GM21619 (cell line): ENCODE results near the gene PSMD13.
A peak's percentile ranks its signal among the peaks of the same experiment; 100 is the strongest.
"Not testable (repeated sequence)": the region's sequence is repeated elsewhere in the genome, so short reads cannot be mapped to it uniquely, and the experiment has no call there.

Source experiments
- ATAC-seq: cut with Tn5 transposase; IDR thresholded peaks from one replicate; pipeline ENCODE4 v1.9.1; 2021; ENCODE audit not compliant: unreplicated experiment

The PSMD13 gene

DNA sequence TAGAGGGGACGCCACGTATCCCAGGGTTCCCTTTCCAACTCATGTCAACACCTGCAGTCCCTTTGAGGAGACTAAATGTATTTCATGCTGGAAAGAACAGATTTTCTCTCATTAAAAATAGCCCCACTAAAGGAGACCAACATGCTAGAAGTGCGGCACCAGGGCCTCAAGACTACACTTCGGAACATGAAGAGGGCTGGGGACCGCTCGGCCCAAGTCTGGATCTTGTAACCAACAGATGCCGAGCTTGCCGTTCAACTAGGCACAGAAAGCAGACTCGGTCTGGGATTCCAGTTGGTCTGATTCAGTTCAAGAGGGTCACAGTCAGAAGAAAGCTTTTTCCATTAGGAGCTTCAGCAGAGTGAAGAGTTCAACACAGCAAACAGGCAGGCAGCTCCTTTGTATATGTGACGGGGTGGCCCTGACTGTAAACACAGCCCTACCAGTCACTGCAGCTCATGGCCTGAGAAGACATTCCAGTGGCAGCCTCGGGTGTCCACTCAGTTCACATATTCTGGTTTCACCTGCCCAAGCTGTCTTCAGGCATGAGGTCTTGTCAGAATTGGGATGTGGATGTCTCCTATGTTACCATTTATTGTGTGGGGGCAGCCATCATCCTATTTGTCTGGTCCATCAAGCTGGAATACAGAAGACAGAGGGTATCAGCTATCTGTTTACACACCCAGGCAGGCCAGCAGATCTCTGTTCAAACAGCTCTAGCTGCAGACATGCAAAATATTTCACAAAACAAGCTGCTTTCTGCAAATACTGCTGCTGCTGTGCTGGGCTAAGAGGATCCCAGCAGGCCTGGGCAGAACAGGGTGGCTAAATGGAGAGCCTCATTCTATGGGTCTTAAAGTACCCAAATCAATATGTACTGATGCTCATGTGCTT is 20.4 kb upstream of the PSMD13 start:
- no peak for ATAC-seq

DNA sequence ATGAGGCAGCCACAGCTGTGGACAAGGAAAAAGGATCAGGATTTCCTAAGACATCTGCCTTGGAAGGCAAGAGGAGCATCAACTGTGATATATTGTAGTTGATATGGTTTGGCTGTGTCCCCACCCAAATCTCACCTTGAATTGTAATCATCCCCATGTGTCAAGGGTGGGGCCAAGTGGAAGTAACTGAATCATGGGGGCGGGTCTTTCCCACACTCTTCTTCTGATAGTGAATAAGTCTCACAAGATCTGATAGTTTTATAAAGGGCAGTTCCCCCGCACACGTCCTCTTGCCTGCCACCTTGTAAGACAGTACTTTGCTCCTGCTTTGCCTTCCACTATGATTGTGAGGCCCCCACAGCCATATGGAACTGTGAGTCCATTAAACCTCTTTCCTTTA is 19.1 kb upstream of the PSMD13 start:
- ATAC-seq: no peak

DNA sequence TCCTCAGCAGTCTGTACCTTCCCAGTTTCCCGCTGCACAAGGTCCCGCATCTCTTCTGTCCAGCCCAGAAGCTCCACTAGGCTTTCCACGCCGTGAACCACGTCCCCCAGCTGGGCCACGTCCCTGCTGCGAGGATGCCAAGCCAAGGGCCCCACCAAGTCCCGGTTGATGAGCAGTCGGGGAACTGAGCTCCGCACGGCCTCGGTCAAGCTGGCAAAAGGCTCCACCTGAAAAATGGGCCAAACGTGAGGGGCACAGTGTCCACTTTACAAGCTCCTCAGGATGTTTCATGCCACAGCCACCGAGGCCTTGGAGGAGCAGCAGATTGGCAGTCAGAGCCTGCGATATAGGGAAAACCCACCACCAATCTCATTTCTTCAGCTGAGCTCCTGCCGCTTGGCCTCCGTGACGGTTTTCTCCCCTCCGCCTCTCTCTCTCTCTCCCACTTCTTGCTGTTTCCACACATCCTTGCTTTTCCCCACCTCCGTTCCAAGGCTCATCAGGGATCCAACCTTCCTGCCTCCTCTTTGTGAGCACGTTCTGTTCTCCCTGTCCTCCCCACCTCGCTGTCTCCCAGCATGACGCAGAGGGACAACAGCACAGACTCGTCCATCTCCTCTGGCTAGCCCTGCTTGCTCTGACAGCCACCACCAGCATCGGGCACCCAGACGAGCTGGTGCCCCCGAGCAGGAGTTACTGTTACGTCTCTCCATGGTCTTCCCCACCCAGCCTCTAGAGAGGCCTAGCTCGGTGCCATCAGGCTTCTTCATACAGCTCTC is 17.8 kb upstream of the PSMD13 start:
- no peak for ATAC-seq

DNA sequence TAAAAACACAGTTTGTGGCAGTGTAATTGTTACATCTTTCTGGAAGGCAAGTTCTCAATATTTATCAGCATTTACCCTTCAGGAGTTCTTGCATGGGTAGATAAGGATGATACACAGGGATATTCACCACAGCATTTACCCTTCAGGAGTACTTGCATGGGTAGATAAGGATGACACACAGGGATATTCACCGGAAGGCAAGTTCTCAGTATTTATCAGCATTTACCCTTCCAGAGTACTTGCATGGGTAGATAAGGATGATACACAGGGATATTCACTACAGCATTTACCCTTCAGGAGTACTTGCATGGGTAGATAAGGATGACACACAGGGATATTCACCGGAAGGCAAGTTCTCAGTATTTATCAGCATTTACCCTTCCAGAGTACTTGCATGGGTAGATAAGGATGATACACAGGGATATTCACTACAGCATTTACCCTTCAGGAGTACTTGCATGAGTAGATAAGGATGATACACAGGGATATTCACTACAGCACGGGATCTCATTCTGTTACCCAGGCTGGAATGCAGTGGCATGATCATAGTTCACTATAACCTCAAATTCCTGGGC is 16.0 kb upstream of the PSMD13 start:
- not testable (repeated sequence) for ATAC-seq

DNA sequence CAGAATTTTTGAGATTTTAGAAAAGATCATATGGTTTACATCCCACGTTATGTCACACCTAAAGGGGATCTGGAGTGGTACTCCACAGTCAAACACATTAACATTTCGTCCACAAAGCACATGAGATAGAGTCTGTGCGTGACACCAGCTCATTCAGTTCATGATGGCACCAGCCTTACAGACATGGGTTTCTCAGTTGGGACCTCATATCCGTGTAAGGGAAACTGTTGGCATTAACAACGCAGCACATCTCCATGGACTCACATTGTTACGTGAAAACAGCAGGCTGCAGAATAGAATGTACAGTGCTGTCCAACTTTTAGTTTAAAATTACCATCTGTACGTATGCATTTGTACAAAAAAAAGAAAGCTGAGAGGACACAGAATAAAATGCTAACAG is 15.2 kb upstream of the PSMD13 start:
- no peak for ATAC-seq

DNA sequence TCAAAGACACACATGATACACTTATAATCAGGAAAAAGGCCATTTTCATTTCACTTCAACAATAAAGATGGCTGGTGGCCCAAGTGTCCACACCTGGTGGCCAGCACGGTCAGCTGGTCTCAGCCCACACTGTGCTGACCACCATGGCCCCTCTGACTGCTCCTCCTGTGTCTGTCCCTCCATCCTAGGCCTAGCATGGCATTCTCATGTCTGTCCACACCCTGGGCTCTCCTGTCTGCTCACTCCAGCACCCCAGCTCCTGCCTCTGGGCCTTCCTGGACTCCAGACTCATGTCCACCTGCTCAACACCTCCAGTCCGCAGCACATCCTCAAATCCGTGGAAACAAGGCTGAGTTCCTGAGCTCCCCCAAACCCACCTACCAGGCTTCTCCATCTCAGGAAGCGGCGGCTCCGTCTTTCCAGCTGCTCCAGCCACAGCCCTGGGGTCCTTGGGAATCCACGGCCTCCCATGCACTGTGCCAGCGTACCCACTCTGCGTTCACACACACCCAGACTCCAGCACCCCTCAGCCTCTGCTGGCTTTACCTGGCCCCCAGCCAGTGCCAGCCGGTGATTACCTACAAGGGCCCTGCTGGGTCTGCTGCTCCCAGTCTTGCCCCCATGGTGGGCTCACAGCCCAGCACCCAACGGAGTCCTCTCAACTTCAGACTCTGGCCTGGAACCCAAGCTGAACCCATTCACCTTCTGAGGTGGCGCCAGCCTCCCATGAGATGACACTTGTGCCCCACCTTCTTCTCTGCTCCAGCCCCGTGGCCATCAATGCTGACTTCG is 14.6 kb upstream of the PSMD13 start:
- no peak for ATAC-seq

DNA sequence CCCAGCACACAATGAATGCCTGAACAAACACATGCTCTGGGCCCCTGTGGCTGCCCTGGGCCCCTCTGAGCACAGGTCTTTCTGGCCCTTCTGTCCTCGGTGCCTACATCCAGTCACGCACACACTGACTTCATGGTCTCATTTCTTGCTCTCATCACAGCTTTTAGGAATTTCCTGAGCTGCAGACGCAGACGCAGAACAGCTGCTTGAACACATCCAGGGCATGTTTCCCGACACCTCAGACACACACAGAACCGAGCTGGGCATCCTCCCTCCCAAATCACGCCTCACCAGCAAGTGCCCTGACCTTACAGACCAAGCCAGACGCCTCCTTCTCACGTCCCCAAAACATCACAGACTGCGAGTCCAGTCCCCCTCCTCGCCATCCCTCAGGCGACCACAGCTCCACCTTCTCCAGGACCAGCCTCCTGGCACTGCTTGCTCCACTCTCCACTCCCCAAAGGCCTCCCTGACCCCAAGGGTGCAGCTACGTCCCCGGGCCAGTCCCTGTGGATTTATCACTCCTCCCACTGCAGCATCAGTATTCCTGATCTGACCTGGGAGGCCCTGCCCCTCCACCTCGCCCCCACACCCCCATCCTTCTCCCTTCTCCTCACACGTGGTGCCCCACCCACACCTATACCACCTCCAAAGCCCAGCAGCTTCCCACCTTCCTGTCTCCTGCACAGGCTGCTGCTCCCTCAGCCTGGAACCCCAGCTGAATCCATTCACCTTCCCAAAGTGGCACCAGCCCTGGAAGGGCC is 13.6 kb upstream of the PSMD13 start:
- ATAC-seq: no peak

DNA sequence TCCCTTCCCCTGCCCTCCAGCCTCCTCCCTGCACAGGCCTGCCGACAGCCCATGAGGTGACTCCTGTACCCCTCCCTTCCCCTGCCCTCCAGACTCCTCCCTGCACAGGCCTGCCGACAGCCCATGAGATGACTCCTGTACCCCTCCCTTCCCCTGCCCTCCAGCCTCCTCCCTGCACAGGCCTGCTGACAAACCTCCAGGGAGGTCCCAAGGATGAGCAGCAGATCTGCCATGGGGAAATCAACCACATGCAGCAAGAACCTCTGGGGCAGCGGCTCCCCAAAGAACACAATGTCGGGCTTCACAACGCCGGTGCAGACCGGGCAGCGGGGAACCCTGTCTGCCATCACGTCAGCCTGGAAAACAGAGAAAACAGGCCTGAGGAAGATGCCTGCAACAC is 12.9 kb upstream of the PSMD13 start:
- no peak for ATAC-seq

DNA sequence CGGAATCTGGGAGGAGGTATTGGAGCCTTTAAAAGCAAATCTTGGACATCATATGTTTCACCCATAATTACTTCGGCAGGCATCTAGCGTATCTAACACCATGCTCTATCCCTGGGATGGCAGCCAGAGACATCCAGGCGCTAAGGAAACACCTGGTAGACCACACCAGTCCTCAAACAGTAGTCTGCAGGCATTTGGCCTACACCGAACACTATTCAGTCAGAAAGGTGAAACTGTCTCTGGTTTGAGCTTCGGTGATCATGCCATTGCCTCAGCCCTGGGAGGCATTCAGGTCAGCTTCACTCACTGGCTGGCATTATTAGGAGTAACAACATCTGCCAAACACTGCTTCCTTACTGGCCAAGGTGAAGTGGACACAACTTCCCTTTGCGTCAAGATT is 12.4 kb upstream of the PSMD13 start:
- ATAC-seq: no peak

DNA sequence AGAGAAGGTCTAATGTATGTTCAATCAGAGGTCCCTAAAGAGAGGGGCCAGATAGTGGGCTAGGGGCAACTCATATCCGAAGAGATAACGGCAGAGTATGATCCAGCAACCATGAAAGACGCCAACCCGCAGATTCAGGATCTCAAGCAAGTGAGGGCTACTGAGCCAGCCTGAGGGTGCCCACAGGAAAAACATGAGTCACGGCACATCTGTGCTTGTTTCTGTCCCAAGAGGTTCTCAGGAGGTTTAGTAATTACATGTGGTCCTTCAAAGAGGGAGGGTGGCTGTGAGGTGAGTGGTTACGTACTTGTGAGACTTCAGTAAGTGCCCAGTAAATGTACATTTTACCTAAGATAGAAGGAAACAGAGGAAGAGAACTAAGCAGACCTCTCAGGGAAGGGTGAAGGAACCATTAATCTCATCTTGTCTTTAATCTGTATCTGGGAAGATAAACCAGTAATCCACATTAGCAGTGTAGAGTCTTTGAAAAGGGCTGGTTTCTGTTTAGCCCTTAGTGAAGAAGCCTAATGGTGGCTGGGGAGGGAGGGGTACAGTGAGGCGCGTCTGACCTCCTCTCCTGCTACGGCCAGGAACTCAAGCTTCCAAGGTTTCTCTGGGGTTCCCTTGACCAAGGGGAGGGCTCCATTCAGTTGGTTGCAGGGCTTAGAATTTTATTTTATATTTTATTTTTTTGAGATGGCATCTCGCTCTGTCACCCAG is 10.9 kb upstream of the PSMD13 start:
- no peak for ATAC-seq

DNA sequence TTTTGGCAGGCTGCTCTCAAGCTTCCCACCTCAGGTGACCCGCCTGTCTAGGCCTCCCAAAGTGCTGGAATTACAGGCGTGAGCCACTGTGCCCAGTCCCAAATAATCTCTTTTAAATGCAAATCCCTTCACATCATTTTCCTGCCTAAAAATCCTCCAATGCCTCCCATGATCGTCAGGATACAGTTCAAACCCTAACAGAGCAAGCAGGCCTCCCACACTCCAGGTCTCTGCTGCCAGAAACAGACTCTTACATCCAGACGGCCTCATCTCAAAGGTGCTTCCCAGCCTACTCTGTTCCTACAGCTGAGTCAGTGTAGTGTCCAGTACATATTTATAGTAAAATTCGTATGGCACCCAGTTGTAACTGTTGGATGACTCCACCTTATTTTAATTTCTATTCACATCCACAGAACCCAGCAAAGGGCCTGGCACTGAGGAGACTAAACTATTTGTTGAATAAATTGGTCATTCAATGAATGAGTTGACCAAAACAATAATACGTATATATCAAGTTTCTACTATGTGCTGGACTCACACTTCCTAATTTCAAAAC is 8.9 kb upstream of the PSMD13 start:
- ATAC-seq: no peak

DNA sequence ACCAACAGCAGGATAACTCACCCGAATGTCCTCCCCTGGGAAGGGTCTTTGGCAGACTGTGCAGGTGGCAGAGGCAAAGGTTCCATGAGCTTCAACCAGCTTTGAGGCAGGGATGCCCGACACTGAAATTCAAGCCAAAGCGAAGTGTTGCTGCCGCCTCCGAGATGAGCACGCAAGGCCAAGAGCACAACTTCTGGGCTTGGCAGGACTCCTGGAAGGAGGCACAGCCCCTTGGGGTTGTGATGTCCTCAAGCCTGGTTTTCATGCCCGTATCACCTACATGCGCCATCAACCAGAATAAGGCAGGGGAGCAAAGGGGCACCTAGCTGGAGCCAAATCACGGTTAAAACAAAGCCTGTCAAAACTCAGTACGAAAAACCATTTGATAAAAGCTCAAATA is 6.3 kb upstream of the PSMD13 start:
- ATAC-seq: no peak

DNA sequence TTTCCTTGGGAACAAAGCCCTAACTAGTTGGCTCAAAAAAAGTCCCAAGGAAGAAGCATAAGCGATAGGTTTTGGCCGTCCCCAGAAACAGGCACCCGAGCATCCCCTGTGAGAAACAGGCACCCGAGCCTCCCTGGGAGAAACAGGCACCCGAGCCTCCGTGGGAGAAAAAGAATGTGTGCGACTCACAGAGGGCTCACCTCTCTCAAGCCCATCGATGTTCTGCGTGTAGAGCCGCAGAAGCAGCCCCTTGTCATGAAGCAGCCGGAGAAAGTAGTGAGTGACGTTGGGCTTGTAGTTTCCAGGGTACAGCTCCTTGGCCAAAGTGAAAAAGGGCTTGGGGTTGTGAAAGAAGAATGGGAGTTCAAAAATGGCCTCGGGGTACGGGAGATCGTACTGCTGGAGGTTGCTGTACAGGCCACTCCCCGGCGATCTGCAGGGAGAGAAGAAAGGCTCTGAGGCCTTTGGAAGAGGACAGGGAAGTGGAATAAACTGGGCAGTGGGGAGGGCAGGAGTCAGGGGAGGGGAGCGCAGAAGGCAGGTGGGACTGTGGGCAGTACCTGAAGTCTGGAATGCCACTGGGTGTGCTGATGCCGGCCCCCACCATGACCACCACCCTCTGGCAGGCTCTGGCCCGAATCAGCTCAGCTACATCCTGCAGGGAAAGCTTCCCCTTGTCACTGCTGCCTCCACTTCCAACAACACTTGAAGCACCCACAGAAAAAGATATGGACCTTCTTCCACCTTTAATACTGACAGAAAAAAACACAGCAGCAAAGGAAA is 3.8 kb upstream of the PSMD13 start:
- ATAC-seq: no peak

DNA sequence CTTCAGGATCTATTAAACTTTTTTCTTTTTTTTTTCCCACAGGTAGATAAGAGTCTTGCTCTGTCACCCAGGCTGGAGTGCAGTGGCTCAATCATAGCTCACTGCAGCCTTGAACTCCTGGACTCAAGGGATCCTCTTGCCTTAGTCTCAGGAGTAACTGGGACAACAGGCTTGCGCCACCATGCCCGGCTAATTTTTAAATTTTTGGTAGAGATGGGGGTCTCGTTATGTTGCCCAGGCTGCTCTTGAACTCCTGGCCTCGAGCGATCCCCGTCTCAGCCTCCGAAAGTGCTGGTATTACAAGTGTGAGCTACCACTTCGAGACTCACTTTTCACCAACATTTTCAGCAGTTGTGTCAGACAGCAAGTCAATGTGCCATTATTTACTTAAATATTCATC is 1.6 kb upstream of the PSMD13 start:
- no peak for ATAC-seq

DNA sequence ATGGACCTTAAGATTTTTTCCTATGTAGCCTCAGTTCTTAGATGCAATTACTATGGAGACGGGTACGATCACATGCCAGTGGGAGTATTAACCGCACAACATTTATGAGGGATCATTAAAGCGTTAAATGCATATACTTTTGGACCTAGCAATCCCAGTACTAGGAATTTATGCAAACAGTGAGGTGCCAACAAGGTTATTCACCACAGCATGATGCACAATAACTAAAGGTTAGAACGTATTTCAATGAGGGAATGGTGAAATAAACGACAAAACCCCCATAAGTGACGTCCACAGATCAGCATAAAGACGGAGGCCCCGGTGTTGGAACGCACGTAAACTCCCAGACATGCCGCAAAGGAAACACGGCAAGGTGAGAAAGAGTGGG is 1.2 kb upstream of the PSMD13 start:
- peak; percentile 21 for ATAC-seq

DNA sequence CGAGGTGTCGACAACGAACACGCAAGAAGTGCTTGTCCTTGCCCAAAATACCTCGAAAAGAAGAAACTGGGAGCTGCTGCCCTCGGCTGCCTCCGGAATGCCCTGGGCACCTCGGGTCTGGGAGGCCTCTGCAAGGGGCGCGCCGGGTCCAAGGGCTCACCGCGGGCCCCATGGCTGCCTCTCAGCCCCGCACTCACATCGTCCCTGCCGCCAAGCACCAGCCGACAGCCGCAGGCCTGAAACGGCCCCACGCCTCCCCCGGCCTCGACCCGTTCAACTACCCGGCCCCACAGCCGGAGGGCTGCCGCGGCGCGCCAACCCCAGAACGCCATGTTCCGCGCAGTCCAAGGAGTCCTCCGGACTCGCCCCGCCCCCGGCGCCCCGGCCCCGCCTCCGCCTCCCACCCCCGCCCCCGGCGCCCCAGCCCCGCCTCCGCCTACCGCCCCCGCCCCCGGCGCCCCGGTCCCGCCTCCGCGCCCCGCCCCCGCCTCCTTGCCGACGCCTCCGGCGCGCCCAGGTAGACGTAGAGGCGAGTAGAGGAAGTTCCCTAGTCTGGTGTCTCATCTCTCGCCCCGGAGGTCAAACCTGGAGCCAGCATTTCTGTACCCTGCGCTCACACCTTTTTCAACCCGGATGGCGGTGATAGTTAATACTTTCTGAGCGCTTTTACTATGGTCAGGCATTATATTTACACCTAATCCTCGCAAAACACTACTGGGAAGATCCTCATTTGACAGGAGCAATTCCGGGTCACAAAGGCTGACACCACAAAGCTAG is 591 bp upstream of the PSMD13 start, which contains the start of gene SIRT3:
TSS of gene SIRT3 (minus strand) at position 346 of the 777 bp plus-strand sequence. CDS start at position 332, 14 bp downstream.
- peak; percentile 74 for ATAC-seq

DNA sequence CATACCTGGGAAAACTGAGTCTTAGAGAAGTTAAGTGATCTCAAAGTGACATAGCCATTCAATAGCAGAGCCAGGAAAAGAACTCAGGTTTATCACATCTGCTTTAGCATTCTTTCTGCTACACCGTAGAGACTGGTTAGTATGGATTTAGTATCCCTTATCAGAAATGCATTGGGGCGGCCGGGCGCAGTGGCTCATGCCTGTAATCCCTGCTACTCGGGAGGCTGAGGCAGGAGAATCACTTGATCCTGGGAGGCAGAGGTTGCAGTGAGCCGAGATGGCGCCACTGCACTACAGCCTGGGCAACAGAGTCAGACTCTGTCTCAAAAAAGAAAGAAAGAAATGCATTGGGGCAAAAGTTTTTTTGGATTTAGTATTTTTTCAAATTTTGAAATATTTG is 1.6 kb downstream of the PSMD13 start:
- not testable (repeated sequence) for ATAC-seq

DNA sequence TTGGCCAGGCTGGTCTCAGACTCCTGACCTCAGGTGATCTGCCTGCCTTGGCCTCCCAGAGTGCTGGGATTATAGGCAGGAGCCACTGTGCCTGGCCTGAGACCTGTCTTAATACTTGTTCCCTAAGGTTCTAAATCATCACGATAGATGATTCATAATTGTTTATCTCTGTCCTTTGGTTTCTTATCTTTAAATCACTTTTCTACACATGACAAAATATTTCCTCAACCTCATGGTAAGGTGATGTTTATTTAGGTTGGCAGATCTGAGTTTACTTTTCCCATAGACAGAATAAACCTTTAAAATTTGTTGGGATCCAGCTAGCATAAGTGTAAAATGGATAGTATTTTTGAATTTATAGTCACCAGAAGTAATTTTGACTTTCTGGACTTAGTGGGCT is 3.5 kb downstream of the PSMD13 start:
- no peak for ATAC-seq
